Measurements from ENCODE around the gene DOCK9. TPM values are rescaled to one million over a fixed set of nuclear protein-coding genes. Genes with fewer than 3 reads are reported as not detected.

Gene DOCK9
- total RNA-seq, 1 experiment from 2014 or later = 30.5 TPM

GRCh38 chr13:98915981-98916380 is 61.9 kb downstream of the DOCK9 start:
- intact Hi-C loops (cut with micrococcal nuclease; ENCODE audit: unreplicated experiment) (no loop called here), in situ Hi-C loops (cut with HindIII; ENCODE audit: low pct_unique_long_range_greater_than_20kb, low sequenced_read_pairs) (no loop called here)
- Histone ChIP-seq H3K9me3 (ENCODE audit: control insufficient read depth, insufficient read depth, low read depth, low read length) (no peaks in the 10 kb centered on the region), H3K4me3 (ENCODE audit: low read depth in 2 of 2, low read length in 2 of 2) (no peak overlapping the region), H3K27me3 (ENCODE audit: control insufficient read depth, insufficient read depth, low read length) (no peaks in the 10 kb centered on the region), H3K27ac (ENCODE audit: low read length) (no peak overlapping the region), H3K36me3 (ENCODE audit: control insufficient read depth, insufficient read depth, low read length) (no peaks in the 10 kb centered on the region), H3K4me1 (ENCODE audit: control insufficient read depth, insufficient read depth, low read length) (no peaks in the 10 kb centered on the region)
- ATAC-seq (no peak), DNase-seq (ENCODE audit: low read depth, low spot score) (no peak)
- TF ChIP-seq POLR2AphosphoS5 (IDR thresholded peaks at IDR 0.05; ENCODE audit: low read depth, low read length) = no peak
- no peak for TF ChIP-seq TCF7L2 (IDR thresholded peaks at IDR 0.05; ENCODE audit: low read depth, low read length)
- TF ChIP-seq REST (IDR thresholded peaks at IDR 0.05; ENCODE audit: insufficient read depth in 1 of 2, low read depth in 2 of 2, low read length in 1 of 2) = no peak
- no peak for TF ChIP-seq CTCF (IDR thresholded peaks at IDR 0.05)
- TF ChIP-seq SIN3A (IDR thresholded peaks at IDR 0.05; ENCODE audit: borderline replicate concordance, insufficient read depth, low read depth, low read length) = no peak
- ChIA-PET CTCF (no interaction called here), POLR2A (no interaction called here)
- BruUV-seq (replicated peaks) = no TSS peak

- H3K4me3 ChIP-seq (ENCODE audit: low read depth in 2 of 2, low read length in 2 of 2) = no peak overlapping the region
- H3K4me1 ChIP-seq (ENCODE audit: control insufficient read depth, insufficient read depth, low read length) = no peaks in the 10 kb centered on the region
- POLR2A ChIA-PET = no interaction called here
- H3K9me3 ChIP-seq (ENCODE audit: control insufficient read depth, insufficient read depth, low read depth, low read length) = no peaks in the 10 kb centered on the region
- H3K27ac ChIP-seq (ENCODE audit: low read length) = no peak overlapping the region
- CTCF ChIA-PET = no interaction called here
- H3K27me3 ChIP-seq (ENCODE audit: control insufficient read depth, insufficient read depth, low read length) = no peaks in the 10 kb centered on the region
- BruUV-seq (replicated peaks) = no TSS peak
- no peak for TF ChIP-seq TCF7L2 (IDR thresholded peaks at IDR 0.05; ENCODE audit: low read depth, low read length)
- no peak for TF ChIP-seq POLR2AphosphoS5 (IDR thresholded peaks at IDR 0.05; ENCODE audit: low read depth, low read length)
- TF ChIP-seq CTCF (IDR thresholded peaks at IDR 0.05) = no peak
- no peak for TF ChIP-seq SIN3A (IDR thresholded peaks at IDR 0.05; ENCODE audit: borderline replicate concordance, insufficient read depth, low read depth, low read length)
- TF ChIP-seq REST (IDR thresholded peaks at IDR 0.05; ENCODE audit: insufficient read depth in 1 of 2, low read depth in 2 of 2, low read length in 1 of 2) = no peak
- intact Hi-C loops (cut with micrococcal nuclease; ENCODE audit: unreplicated experiment) = no loop called here
- DNase-seq (ENCODE audit: low read depth, low spot score) (no peak), ATAC-seq (no peak)
- no peaks in the 10 kb centered on the region for H3K36me3 ChIP-seq (ENCODE audit: control insufficient read depth, insufficient read depth, low read length)
- in situ Hi-C loops (cut with HindIII; ENCODE audit: low pct_unique_long_range_greater_than_20kb, low sequenced_read_pairs) = no loop called here
Measured at GRCh38 chr13:98915563-98915962, 62.3 kb downstream of the DOCK9 start.

Data from Panc1 (cell line).